Choroid plexus epithelial cell (primary cell): ENCODE results near the gene GSTA4.

Experiments
- DNase-seq: peaks from one replicate; pipeline ENCODE4 v3.0.0-alpha.2; 2010; ENCODE audit warnings: low read depth
- H3K4me3 ChIP-seq: 2 replicates; pipeline ENCODE4 v1.5.1; 2011; ENCODE audit warnings: low read depth, mild to moderate bottlenecking, control low read depth, low read length, moderate library complexity
- TF ChIP-seq, protein P1 (sequence below): conservative IDR thresholded peaks from 2 replicates; pipeline ENCODE4 v1.5.1; 2011; ENCODE audit warnings: low read depth, mild to moderate bottlenecking, control low read depth, inconsistent platforms, low read length, moderate library complexity

Gene GSTA4

DNA sequence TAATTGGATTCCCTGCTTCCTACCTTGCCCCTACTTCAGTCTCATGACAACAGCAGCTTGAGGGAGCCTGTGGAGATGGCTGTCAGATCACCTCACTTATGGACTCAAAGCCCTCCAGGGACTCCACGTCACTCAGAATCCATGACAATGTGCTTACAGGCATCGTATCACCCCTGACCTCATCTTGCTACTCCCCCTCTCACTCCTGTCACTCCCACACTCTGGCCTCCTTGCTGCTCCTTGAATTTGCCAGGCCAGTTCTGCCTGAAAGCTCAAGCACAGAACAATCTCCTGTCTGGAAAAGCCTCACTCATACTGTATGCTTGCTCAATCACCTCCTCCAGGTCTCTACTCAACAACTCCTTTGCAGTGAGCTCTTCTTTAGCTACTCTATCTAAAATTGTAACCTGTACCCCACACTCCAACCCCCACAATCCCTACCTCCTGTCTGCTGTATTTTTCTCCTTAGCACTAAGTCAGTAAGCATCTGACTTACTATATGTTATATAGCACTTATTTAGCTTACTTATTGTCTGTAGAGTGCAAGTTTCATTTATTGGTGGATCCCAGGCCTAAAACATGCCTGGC, 10.7 kb upstream of the GSTA4 start:
- no peak overlapping the region for H3K4me3 ChIP-seq
- no peak for DNase-seq
- TF ChIP-seq, protein P1, sequence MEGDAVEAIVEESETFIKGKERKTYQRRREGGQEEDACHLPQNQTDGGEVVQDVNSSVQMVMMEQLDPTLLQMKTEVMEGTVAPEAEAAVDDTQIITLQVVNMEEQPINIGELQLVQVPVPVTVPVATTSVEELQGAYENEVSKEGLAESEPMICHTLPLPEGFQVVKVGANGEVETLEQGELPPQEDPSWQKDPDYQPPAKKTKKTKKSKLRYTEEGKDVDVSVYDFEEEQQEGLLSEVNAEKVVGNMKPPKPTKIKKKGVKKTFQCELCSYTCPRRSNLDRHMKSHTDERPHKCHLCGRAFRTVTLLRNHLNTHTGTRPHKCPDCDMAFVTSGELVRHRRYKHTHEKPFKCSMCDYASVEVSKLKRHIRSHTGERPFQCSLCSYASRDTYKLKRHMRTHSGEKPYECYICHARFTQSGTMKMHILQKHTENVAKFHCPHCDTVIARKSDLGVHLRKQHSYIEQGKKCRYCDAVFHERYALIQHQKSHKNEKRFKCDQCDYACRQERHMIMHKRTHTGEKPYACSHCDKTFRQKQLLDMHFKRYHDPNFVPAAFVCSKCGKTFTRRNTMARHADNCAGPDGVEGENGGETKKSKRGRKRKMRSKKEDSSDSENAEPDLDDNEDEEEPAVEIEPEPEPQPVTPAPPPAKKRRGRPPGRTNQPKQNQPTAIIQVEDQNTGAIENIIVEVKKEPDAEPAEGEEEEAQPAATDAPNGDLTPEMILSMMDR: no peak

DNA sequence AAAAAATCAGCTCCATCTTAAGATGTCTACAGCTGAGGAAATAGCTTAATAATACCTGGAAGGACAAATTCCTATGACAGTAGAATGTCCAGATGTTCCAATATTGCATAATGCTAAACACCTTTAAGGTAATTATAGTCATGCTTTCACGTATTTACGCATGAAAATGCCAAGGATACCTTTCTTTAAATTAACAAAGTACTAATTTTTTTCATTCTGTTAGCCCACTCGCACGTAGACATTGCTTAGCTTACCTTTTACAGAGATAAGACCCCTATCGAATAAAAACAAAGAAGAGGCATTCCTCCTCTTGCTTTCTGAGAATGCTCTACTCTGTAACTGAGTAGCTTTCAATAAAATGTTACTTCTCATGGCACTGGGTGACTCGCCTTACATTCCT, 4.4 kb upstream of the GSTA4 start:
- TF ChIP-seq, protein P1: no peak
- DNase-seq: no peak

DNA sequence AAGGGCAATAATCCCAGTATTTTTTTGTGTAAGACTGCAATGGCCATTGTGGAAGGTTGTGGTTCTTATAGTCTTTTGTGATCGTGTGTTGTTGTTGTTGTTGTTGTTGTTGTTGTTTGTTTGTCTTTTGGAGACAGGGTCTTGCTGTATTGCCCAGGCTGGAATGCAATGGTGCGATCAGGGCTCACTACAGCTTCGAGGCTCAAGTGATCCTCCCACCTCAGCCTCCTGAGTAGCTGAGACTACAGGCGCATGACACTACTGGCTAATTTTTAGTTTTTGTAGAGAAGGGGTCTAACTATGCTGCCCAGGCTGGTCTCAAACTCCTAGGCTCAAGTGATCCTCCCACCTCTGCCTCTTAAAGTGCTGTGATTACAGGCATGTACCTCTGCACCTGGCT, 3.5 kb upstream of the GSTA4 start:
- DNase-seq: no peak
- TF ChIP-seq, protein P1: no peak
- H3K4me3 ChIP-seq: no peak overlapping the region

More for the DNA sequence above, 4.4 kb upstream of the GSTA4 start:
- H3K4me3 ChIP-seq: no peak overlapping the region

DNA sequence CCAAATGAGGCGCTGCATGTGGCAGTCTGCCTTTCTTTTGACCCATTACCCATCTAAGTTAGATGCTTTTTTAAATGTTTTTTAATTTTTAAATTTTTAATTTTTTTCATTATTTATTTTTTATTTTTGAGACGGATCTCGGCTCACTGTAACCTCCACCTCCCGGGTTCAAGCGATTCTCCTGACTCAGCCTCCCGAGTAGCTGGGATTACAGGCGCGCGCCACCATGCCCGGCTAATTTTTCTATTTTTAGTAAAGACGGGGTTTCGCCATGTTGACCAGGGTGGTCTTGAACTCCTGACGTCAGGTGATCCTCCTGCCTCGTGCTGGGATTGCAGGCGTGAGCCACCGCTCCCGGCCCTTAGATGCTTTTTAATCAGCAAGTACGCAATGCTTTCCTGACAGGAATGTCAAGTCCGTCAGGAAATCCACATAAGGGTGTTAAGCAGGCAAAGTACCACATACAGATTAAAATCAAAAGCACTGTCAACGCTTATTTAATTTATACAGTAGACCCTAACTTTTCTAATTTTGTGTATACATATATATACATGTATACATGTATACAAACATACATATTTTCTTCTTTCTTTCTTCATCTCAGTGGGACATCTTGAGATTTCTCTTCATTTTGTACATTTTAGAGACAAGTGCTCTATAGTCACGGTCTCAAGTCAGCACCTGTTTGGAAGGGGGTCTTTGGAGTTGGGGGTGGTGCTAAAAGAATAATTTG, 995 bp upstream of the GSTA4 start:
- TF ChIP-seq, protein P1: no peak
- peak overlapping the region; percentile 23 for H3K4me3 ChIP-seq
- peak; percentile 91 for DNase-seq

DNA sequence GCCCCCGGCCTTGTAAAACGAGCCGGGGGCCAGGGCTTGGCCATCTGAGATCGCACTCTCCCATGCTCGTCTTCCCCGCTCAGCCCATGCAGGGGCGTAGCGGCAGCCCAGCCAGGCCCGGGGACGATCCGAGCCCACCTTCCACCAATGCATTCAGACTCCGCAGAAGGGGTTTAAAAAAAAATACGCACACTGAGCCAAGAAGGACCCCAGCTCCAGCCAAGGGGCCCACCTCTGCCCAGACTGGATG, 320 bp downstream of the GSTA4 start:
- DNase-seq: no peak
- TF ChIP-seq, protein P1: no peak
- peak overlapping the region; percentile 85 for H3K4me3 ChIP-seq

DNA sequence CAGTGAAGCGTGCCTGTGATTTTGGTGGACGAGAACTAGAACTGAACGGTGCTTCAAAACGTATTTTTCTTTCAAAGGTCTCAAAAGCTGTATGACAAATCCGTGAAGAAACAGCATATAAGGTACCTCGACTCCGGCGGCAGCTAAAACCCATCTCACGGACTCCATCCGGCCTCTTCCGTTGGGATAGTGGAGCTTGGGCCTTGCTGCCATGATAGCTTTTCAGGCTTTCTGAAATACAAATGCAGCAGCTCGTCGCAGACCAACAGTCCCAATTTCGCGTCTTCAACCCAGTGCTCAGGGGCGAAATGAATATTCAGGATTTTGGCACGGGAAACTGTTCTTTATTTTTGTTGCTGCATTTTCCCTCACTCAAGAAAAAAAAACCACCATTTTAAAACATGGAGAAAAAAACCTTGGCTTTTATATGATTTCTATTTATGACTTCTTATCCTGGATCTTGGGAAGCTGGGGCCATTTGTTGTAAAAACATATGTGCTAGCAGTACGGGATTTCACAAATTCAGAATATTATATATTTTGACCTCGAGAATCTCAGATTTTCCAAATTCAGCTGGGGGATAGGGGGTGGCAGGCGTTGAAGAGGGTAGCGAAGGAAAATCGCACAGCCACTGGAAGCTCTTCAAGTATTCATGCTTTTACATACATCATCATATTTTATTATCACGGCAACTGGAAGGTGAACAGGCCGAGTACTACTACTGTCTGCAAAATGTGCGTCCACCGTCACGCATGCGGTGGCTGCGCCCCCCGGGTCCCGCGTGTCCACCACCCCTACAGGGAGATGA, 849 bp downstream of the GSTA4 start:
- TF ChIP-seq, protein P1: no peak
- peak overlapping the region; percentile 85 for H3K4me3 ChIP-seq
- DNase-seq: peak; percentile 54
